ENCODE data around the gene LRRC2.
"Not testable (repeated sequence)": the region's sequence is repeated elsewhere in the genome, so short reads cannot be mapped to it uniquely, and the experiment has no call there.

LRRC2 gene

GRCh38 chr3:46557814-46558183 lies 8.3 kb downstream of the LRRC2 start:
- DNase-seq (ENCODE audit: low read depth in 2 of 2) = no peak

GRCh38 chr3:46553154-46553553 lies 12.9 kb downstream of the LRRC2 start:
- DNase-seq (ENCODE audit: low read depth in 2 of 2) = no peak

DNA sequence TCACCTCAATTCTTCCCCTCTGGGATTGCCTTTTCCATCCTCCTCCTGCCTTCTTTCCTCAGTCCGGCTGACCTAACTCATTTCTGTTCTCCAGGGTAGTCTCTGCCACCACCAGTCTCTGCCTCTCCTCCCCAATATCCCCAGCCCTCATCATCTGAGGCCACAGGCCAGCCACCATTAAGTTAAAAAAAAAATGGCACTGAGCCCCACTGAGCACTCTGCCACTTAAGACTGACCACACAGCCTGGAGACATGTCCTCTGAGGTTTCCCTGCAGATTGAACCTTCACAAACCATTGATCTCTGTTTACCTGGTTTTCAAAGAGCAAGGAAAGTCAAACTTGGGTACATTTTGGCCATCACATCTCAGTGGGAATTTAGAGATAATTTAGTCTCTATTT lies 13.6 kb downstream of the LRRC2 start:
- no peak for DNase-seq (ENCODE audit: low read depth in 2 of 2)

- DNase-seq (ENCODE audit: low read depth in 2 of 2) = no peak
Measured at GRCh38 chr3:46551615-46552014, 14.5 kb downstream of the LRRC2 start.

- no peak for DNase-seq (ENCODE audit: low read depth in 2 of 2)
Measured at GRCh38 chr3:46549989-46550388, 16.1 kb downstream of the LRRC2 start.

- no peak for DNase-seq (ENCODE audit: low read depth in 2 of 2)
Measured at GRCh38 chr3:46549408-46549904, 16.6 kb downstream of the LRRC2 start.

GRCh38 chr3:46548611-46549010 lies 17.5 kb downstream of the LRRC2 start:
- DNase-seq (ENCODE audit: low read depth in 2 of 2) = not testable (repeated sequence)

GRCh38 chr3:46546896-46547440 lies 19.1 kb downstream of the LRRC2 start:
- DNase-seq (ENCODE audit: low read depth in 2 of 2) = no peak

GRCh38 chr3:46545818-46546630 lies 20.1 kb downstream of the LRRC2 start:
- DNase-seq (ENCODE audit: low read depth in 2 of 2) = no peak

GRCh38 chr3:46544771-46545503 lies 21.2 kb downstream of the LRRC2 start:
- DNase-seq (ENCODE audit: low read depth in 2 of 2) = no peak

- DNase-seq (ENCODE audit: low read depth in 2 of 2) = no peak
Measured at GRCh38 chr3:46542801-46543201, 23.3 kb downstream of the LRRC2 start.

- no peak for DNase-seq (ENCODE audit: low read depth in 2 of 2)
Measured at GRCh38 chr3:46542344-46542743, 23.8 kb downstream of the LRRC2 start.

- DNase-seq (ENCODE audit: low read depth in 2 of 2) = no peak
Measured at GRCh38 chr3:46541835-46542234, 24.3 kb downstream of the LRRC2 start.

GRCh38 chr3:46540550-46540949 lies 25.6 kb downstream of the LRRC2 start:
- DNase-seq (ENCODE audit: low read depth in 2 of 2) = no peak

DNA sequence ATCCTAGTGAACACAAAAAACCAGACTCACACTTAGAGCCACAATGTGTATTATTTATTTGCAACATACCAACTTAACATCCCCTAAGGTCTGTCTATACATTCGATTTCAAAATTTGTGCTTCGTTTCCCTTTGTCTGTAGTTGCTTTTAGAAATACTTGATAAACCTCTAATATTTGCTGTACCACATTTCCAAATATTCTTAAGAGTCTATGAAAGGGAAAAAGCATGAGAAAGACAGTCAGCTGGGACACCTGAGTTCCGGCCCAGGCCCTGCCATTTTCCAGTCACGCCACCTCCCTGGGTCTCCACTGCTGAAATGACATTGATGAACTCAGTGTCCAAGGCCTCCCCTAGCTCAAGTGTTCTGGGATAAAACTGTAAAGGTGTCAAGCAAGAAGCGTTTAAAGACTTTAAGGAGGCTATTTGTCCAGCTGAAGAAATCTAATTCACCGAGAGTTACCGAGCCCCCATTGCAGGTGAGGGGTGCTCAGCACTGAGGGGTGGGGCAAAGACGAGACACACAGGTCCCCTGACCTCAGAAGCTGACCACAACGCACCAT lies 26.6 kb downstream of the LRRC2 start:
- no peak for DNase-seq (ENCODE audit: low read depth in 2 of 2)

DNA sequence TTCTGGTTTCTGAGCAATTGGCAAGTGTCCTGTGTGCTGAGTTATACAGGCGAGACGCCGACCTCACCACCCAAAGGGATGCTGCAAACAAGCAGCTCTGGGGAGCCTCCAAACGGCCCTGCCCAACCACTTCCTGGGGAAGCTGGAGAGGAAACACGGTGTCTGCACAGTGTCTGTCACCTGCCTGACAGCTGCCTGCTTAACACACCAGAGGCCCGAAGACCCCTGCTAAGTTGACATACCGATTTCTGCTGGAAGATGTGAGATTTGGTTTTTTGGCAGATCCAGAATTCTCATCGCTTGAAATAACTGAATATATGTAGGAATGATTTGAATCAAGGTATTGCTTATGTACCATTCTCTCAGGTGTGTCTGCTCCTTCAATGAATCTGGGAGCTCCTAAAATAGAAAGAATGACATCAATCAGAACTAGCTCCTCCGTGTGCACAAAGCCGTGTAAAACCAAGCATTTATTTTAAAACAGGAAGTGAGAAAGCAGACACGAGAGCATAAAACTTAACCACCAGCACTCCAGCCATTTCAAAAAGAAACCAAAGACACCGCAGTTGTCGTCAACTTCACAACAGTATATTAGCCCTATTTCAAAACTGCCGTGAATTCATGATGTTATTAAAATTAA lies 27.2 kb downstream of the LRRC2 start:
- peak in 1 of 2 experiments; percentile 20 for DNase-seq (ENCODE audit: low read depth in 2 of 2)

- DNase-seq (ENCODE audit: low read depth in 2 of 2) = not testable (repeated sequence)
Measured at GRCh38 chr3:46538425-46538802, 27.7 kb downstream of the LRRC2 start.

- DNase-seq (ENCODE audit: low read depth in 2 of 2) = no peak
Measured at GRCh38 chr3:46537779-46538178, 28.3 kb downstream of the LRRC2 start.

DNA sequence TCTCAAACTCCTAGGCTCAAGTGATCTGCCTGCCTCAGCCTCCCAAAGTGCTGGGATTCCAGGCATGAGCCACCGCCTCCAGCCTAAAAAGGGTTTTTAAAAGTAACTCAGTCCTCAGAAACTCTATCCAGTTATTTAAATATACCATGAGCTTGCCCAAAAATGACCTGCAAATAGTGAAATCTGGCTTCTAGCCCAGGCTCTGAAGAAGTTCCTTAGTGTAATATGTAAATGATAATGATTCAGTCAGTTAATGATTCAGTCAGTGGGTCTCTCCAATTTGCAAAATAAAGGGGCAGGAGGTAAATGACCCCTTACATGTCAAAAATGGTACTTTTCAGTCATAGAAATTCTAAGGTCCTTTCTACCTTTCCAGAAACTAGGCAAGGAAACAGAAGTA lies 28.8 kb downstream of the LRRC2 start:
- DNase-seq (ENCODE audit: low read depth in 2 of 2) = no peak

DNA sequence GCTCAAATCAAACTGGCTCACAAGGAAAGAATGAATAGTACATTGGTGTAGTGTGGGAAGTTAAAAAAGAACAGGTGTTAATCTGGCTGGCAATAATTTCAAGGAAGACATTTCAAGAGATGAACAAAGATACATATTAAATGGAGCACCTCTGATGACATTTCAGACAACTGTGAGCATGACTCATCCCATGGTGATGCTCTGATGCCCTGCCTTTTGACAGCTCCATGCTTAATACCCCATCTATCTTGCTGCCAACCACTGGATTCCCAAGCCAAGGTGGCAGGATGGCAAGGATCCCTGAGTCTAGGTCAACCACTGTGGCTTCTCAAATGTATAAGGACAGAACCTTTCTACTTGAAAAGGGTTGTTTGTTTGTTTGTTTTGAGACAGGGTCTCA lies 29.3 kb downstream of the LRRC2 start:
- DNase-seq (ENCODE audit: low read depth in 2 of 2) = no peak

DNA sequence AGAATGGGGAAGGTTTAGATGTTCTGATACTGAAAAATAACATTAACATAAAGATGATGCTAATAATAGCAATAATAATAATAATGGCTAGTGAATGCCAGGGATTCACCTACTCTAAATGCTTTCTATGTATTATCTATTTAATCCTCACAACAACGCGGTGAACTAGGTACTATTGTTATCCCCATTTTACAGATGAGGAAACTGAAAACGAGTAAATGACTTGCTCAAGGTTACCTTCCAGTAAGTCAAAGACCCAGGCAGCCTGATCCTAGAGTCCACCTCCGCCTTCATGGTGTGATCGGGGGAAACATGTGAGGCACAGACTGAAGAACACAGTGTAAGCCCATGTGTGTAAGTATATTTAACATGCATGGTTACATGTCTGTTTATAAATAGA lies 30.4 kb downstream of the LRRC2 start:
- DNase-seq (ENCODE audit: low read depth in 2 of 2) = no peak

DNA sequence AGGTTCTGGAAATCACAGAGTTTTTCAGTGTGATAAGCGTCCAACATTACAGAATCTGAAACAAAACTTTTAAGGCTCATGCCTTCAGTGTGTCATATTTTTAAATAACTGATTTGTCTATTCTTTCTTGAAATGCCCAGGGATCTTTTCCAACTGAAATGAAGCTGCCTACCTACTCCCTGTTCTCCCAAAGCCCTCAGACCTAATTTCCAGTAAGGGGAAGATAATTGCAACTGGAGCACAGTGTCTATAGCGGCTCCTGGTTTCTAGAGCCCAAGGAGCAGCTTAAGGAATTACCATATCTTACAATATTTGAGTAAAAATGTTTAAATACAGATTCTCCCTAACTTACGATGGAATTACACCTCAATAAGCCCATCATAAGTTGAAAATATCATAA lies 33.0 kb downstream of the LRRC2 start:
- DNase-seq (ENCODE audit: low read depth in 2 of 2) = no peak

Data from fibroblast of skin of left quadriceps (primary cell).